Activated CD8-positive, alpha-beta memory T cell treated with anti-CD3 and anti-CD28 coated beads, Interleukin-2, amount 50 U/mL, for 24 hours (primary cell): ENCODE measurements around the gene CUTA.
A peak's percentile ranks its signal among the peaks of the same experiment; 100 is the strongest.

Experiments
- DNase-seq: peaks from one replicate; pipeline ENCODE4 v3.0.0-alpha.2; 2020; ENCODE audit errors: extremely low read depth

The CUTA gene

DNA sequence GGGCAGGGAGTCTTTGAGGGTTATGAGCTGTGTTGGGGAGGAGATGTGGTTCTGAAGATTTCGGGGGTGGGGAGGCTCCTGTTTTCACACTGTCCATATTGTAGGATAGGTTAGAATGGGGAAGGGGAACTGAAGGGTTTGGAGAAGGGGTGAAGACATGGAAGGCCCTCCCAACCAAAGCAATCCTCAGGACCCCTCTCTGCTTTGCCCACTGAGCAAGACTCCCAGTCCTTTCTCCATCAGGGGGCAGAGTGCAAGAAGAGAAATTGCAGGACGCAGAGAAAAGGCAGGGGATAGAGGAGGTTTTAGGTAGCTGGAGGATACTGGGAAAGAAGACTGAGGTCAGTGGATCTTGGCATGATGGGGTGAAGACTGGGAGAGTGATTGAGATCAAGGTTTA lies 5.9 kb upstream of the CUTA start:
- no peak for DNase-seq

DNA sequence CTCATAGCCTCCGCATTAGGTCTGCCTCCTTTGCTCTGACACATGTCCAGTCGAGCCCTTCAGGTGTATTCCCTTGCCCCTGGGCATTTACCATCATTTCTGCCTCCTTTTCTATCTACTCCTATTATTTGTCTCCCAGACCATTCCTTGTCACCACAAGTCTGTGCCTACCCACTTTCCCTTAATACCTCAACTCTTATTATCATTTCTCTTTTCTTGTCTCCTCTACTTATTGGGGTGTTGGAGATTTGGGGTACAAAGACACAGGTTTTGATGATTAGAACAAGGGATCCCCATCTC lies 3.4 kb upstream of the CUTA start:
- DNase-seq, result no peak

DNA sequence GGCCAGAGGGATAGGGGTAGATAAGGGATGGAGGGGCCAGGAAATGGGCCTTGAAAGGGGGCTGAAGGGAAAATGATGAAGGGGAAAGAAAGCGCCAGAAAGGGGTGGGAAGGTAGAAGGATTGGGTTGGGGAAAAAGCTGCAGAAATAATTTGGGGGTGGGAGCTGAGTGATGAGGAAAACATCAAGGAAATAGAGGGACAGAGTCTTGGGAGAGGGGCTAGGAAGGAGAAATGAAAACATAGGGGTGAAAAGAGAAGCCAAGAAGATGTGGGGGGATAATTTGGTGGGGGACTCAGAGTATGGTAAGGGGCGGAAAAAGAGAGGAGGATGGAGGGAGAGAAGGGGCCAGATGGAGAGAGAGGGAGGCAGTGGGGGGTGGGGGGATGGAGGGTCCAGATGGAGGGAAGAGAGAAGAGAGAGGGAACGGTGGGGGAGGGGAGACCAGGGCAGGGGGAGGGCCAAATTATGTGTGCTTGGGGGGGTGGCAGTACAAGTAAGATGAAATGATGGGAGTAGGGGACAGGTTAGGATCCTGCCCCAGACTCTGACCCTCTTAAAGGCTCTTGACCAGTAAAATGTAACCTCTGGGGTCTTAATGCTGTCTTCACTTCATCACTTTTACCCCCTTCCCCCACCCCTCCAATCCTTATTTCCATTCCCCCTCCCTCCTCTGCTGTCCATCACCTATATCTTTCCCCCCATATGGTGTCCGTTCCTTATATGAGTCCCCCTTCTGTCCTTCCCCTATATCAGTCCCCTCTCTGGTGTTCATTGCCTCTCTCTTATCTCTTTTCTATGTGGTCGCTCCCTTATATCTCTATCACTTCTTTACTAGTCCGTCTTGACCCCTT lies 2.8 kb upstream of the CUTA start:
- DNase-seq, result no peak

DNA sequence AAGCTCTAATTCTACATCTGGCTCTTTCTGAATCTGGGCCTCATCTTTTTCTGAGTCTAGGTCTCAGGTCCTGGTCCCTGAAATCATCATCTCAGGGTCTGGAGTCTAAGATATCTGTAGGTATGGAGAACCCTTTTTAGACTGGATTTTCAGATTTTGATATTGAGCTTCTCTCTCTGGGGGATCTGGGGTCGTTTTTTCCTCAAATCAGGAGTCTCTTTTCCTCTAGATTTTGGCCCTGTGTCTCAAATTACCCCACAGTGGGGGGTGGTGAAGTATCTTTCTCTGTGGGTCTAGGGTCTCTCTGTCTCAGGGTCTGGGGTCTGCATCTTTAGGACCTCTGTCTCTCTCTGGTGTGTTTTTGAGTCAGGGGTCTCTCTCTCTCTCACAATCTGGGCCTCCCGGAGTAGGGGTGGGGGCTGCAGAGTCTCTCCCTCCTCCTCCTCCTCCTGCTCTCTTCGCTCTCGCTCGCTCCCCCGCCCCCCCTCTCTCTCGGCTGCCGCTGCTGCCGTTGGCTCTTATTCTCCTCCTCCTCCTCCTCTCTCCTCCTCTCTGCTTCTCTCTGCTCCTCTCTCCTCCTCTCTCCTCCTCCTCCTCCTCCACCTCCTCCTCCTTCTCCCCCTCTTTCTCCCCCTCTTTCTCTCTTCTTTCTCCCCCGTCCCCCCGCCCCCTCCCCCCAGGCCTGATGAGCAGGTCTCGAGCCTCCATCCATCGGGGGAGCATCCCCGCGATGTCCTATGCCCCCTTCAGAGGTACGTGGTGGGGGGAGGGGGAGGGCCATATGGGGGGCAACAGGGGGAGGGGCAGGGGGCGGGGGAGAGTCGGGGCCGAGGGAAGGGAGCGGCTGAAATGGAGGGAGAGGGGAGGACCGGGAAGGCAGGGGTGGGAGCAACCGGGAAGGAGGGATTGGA lies 1.9 kb upstream of the CUTA start, which contains the start of gene SYNGAP1:
TSS of gene SYNGAP1 (plus strand) at position 486 of the 911 bp plus-strand sequence. CDS start at position 686, 200 bp downstream.
- no peak for DNase-seq

DNA sequence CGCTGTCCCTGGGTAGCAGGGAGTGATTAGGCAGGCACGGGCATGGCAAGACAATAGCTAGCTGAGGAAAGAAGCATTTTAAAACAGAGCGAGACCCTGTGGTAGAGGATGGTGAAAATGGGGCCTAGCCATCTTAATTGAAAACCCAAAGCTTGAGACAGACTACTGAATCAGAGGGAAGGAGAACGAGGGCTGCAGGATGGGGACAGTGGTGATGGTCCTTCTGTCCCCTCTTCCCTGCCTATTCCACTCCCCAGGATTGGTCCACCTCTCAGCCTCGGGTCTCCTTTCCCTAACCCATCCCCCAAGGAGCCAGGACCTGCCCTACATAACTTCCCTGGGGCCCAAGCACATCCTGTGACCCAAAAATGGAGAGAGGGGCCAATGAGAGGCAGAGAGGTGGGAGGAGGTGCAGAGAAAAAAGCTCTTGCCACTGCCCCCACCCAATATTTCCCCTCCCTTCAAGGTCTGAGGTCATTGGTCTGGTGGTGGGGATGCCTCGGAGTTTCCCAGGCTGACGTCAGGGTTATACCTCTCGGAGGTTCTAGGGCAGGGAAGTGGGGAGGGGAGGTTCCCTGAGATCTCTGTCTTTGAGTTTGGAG lies 884 bp upstream of the CUTA start:
- DNase-seq, result no peak

DNA sequence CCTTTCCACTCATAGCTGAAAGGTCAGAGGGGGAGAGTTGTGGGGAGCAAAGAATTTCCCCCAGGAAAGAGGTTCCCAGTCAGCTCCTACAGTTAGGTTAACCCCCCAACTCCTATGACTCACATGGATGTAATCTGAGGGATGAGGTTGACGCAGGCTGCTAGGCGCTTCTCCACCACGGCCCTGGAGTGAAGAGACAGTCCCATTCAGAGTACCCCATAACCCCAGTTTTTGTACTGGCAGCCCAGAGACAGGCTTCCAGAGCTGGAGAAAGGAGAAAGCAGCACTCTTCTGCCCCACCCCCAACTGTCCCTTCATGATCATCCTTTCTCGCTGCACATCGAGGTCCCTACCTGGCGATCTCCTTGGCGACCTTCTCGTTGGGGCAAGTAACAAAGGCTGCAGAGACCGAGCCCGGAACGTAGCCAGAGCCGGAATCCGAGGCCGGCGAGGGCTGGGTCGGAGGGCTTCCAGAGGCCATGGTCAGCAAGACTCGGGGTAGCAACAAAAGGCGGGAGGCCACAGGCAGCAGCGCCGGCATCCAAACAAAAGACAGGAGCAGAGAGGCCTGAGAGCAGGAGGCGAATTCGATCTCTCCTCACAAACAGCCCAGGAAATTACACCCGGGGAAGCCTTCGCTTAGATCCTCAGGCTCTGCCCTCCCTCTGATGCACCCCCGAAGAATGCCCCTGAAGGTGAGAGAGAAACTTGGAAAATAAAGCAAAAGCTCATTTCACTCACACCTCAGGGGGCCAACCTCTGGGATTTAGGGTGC lies 592 bp downstream of the CUTA start:
- DNase-seq, result no peak

DNA sequence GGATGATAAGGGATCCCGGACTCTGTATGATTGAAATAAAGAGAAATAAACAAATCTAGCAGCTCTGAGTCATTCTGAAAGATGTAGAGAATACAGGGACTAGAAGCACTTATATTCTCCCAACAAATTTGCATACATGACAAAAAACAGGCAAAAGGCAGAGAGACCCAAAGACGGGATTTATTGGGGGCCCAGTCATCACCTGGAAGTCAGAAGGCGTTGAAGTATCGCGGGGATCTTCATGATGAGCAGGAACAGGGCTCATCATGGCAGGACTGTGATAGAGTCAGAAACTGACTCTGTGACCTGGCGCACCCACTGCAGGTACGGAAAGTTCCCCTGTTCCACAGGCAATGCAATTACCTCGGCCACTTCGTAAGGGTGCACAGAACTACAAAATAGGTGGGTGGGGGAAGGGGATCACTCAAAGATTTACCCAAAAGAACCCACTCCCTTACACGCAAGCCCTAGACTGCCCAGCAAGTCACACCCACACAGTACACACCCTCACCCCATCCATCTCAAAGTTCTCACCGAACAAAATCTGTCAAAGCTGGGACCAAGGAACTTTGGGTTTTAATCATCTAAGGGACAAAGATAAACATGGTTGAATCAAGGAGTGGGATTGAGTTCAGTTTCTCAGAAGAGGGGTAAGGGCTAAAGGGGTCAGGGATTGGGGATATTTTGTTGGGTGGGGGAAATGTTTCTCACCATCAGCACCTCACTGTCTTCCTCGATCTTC lies 1.4 kb downstream of the CUTA start:
- DNase-seq, result no peak

DNA sequence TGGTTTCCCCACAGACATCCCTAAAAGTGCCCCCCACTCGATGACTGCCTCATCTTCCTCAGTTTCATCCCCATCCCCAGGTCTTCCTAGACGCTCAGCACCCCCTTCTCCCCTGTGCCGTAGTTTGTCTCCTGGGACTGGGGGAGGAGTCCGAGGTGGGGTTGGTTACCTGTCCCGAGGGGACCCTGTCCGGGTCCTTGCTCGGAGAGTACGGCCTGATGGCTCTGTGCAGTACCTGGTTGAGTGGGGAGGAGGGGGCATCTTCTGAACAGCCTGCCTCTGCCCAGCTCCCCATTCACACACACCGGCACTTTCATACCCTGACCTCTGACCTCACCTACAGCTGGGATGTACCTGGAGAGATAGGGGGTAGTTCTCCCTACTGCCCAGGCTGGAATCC lies 2.1 kb downstream of the CUTA start:
- DNase-seq, result no peak

DNA sequence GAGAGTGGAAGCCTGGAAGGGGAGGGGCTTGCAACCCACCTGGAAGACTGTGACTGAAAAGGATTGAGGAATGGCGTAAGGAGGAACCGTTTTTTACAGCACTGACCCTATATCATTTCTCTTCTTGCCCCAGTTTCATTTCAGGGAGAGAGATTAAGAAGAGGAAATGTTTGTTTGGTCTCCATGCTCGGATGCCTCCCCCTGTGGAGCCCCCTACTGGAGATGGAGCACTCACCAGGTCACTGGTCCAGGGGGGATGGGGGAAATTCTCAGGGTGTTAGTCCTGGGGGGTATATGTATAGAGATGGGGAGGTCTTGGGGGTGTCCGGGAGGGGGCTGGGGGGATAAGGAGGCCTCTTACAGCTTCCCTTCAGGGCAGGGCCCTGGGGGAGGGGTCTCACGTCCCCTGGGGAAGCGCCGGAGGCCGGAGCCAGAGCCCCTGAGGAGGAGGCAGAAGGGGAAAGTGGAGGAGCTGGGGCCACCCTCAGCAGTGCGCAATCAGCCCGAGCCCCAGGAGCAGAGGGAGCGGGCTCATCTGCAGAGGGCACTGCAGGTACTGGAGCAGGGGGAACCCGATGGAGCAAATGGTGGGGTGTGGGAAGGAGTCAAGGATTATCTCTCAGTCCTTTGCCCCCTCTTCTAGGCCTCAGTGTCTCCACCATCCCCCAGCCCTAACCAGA lies 3.2 kb downstream of the CUTA start:
- DNase-seq, result no peak

DNA sequence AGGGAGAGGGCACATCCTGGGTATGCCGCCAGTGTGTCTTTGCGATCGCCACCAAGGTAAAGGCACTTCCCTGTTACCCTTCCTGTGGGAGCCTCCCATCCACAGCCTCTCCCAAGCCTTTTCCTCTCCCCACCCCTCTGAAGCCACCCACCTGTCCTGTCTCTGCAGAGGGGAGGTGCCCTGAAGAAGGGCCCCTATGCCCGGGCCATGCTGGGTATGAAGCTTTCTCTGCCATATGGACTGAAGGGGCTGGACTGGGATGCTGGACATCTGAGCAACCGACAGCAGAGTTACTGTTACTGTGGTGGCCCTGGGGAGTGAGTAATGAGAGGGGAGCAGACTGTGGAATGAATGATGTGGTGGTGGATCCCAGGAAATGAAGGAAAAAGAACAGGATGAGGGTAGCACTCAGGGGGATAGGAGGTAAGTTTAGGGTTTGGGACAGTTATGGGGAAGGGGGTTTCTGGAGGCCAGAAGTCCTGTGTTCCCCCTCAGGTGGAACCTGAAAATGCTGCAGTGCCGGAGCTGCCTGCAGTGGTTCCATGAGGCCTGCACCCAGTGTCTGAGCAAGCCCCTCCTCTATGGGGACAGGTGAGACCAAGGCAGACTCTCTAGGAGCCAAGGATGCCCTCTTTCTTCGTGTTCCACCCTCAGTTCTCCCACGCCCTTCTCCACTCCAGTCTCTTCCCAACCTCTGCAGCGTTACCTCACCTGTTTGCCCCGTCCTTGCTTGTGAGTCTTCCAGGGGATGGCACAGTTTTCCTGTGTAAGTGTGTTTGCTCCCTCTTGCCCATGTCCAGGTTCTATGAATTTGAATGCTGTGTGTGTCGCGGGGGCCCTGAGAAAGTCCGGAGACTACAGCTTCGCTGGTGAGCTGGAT lies 4.4 kb downstream of the CUTA start:
- DNase-seq, result no peak

DNA sequence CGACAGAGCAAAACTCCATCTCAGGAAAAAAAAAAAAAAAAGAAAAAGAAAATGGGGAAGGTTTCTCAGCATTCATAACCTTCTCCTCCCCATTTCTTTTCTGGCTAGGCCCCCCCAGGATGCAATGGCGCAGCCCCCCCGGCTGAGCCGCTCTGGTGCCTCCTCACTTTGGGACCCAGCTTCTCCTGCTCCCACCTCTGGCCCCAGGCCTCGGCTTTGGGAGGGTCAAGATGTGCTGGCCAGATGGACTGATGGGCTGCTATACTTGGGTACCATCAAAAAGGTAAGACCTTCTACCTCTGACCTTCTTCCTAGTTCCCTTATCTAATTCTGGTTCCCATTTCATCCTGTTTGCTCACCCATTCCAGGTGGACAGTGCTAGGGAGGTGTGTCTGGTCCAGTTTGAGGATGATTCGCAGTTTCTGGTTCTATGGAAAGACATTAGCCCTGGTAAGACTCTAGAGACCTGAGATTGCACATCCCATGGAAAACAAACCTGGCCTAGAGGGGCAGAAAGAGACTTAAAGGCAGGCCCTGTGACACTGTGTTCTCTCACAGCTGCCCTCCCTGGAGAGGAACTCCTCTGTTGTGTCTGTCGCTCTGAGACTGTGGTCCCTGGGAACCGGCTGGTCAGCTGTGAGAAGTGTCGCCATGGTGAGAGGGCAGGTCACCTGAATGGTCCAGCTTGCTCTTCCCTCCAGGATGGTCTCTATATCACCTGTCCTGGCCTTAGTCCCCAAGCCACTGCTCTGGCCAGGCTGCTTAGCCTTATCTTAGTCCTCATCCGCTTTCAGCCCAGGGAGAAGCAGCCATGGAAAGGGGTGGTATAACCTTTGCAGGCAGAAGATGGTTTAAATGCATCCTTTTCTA lies 5.5 kb downstream of the CUTA start:
- DNase-seq, result no peak

DNA sequence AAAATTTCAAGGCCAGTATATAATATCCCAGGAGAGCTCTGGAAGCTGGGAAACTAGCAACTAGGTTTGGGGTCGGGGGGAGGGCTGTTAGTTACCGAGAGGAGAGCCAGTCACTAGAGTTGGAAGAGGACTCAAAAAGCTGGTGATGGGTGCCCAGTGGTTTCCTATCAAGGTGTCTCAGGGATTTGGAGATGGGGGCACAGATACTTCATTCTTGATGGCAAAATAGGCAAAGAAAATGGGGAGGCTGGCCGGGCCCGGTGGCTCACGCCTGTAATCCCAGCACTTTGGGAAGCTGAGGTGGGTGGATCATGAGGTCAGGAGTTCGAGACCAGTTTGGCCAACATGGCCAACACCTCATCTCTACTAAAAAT lies 6.3 kb downstream of the CUTA start:
- no peak for DNase-seq

DNA sequence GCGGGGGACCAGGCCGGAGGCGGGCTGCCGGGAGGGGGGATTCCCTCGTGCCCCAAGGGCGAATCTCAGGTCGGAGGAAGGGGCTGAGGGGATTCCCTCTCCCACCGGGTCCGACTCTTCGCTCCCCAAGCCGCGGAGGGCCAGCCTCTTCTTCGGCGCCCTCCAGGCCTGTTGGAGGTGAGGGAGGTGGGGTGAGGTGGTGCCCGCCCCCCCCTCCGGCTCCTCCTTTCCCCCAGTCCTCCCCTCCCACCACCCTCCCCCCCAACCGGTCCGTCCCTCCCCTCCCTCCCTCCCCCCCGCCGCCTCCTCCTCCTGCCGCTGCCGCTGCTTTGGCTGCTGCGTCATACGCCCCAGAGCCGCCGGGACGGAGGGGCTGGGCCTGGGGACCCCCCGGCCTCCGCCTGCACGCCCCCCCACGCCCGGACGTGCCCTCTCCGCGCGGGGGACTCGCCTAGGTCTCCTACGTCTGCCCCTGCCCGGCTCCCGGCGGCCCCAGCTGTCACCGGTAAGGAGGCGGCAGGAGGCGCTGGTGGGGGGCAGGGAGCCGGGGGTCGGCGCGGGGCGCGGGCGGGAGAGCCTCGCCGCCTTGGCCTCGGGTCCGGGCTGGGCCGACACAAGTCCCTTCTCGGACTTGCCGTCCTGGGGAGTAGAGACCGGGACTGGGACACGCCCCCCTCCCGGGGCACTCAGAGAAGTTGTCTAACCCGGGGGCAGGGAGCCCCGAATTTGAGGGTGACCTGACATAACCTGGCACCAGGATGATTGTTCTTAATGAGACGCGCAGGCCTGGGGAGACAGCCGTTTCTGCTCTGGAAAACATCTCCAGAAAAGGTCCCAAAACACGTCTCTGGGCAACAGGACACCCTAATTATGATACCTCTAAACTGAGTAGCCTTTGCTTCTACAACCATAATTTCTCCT lies 6.9 kb downstream of the CUTA start, which contains the start of gene PHF1:
TSS of gene PHF1 (plus strand) at position 304 of the 921 bp plus-strand sequence. CDS start 1,250 bp downstream, outside the sequence.
- DNase-seq, result peak; percentile 25

DNA sequence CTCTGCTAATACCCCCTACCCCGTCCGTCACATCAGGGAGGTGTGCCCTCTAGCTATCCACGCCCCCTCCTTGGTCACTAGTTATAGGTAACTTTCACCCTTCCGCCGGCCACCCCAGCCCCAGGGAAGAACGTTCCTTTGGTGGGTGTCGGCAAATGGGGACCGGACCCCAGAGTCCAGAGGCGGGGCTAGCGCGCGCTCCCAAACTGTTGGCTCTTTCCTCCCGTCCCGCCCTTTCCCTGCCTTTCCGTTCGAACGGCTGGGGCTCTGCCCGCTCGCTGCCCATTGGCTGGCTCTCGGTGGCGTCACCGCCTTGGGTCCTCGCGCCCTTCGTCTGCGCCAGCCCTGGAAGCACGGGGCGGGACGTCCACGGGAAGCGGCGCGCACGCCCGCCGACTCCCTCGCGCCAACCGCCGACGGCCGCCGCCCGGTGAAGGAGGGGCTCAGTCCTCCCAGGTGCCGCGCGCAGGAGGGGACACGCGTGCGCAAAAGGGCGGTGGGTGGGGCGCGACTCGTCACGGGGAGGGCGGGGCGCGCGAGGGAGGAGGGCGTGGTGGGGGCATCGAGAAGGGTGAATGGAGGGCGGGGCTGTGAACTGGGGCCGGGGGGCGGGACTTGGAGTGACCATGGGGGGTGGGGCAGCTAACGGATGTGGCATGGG lies 7.7 kb downstream of the CUTA start:
- DNase-seq, result peak; percentile 89

DNA sequence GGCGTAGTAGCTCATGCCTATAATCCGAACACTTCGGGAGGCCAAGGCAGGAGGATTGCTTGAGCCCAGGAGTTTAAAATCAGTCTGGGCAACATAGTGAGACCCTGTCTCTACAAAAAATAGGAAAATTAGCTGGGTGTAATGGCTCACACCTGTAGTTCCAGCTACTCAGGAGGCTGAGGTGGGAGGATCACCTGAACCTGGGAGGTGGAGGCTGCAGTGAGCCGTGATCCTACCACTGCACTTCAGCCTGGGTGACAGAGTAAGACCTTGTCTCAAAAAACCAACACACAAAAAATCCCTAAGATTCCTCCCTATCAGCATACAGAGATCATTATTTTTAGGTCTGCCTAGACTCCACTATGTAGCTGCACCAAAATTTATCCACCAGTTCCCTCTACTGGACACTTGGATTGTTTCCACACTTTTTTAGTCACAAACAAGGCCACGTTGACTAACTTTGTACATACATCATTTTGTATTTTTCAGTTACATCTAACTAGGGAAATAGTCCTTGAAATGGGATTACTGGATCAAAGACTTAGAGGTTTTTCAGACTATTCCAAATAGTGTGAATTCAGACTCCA lies 10.7 kb downstream of the CUTA start:
- DNase-seq, result no peak

DNA sequence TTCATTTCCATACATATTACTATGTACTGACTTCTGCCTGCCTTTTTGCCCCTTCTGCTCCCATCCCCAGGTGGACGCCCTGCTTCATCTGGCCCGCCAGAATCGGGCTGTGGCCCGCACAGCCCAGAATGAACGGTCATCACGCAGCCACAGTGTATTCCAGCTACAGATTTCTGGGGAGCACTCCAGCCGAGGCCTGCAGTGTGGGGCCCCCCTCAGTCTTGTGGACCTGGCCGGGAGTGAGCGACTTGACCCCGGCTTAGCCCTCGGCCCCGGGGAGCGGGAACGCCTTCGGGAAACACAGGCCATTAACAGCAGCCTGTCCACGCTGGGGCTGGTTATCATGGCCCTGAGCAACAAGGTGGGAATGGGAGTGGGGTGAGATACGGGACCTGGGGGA lies 11.8 kb downstream of the CUTA start:
- no peak for DNase-seq
